Vagina (tissue), 2 donors: Measurements from ENCODE around the gene EPHA10.

Experiments
- POLR2A ChIP-seq, 2 donors: fragments of 450-650 bp; IDR thresholded peaks; one replicate each; pipeline ENCODE4 v1.6.1; 2017; ENCODE audit warnings: antibody characterized with exemption in 2 of 2, mild to moderate bottlenecking in 2 of 2, moderate library complexity in 2 of 2
- POLR2AphosphoS5 ChIP-seq, 2 donors: sonication (generic); formaldehyde crosslinking; IDR thresholded peaks; one replicate each; pipeline ENCODE4 v1.9.0; 2017; ENCODE audit warnings: antibody characterized with exemption in 2 of 2, mild to moderate bottlenecking in 2 of 2, low read depth in 1 of 2; ENCODE audit not compliant: insufficient read depth in 1 of 2
- TF ChIP-seq, protein P1 (sequence below), 3 experiments: fragments of 450-650 bp in 2 of 3; fragments of 200-600 bp in 1 of 3; sonication (generic) in 1 of 3; IDR thresholded peaks; one replicate each; pipeline ENCODE4 v1.5.1; 2017 to 2019; ENCODE audit warnings: antibody characterized with exemption in 3 of 3, mild to moderate bottlenecking in 2 of 3, moderate library complexity in 2 of 3

DNA sequence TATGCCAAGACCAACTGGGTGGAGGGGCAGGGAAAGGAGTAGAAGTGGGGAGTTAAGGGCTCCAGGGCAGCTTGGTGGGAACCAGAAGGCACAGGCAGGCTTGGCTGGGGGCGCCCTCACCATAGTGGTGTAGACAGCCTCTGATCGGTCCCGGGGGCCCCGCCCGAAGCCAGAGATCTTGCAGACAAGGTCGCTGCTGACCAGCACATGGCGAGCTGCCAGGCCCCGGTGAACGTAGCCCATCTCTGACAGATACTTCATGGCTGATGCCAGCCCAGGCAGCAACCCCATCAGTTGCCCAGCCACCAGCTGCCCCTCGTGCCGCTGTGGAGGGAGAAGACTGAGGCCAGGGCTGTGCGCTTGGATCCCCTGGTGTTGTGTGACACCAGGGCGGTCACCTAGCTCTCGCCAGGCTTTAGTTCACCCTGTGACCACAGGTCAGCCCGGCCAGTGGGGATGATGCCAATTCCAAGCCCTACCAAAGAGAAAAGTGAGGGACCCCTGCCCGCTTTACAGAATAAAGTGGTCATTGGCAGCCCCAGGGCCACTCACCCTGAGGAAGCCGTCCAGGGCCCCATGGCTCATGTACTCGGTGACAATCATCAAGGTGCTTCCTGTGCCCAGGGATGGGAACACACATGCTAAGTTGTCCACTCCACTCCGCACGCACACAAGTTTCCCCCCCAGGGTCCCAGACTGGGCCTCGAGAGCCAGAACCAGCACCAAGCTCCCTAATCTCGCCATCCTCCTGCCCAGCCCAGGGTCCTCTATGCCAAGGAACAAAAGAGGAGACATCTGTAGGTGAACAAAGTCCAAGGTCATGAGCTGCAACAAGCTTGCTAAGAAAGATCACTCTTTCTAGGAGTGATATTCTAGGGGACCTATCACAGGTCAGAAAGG is 44.4 kb downstream of the EPHA10 start:
- TF ChIP-seq POLR2A (IDR thresholded peaks at IDR 0.05) (no peak), POLR2AphosphoS5 (IDR thresholded peaks at IDR 0.05; ENCODE audit: insufficient read depth in 1 of 2, low read depth in 1 of 2) (no peak)
- TF ChIP-seq, protein P1, sequence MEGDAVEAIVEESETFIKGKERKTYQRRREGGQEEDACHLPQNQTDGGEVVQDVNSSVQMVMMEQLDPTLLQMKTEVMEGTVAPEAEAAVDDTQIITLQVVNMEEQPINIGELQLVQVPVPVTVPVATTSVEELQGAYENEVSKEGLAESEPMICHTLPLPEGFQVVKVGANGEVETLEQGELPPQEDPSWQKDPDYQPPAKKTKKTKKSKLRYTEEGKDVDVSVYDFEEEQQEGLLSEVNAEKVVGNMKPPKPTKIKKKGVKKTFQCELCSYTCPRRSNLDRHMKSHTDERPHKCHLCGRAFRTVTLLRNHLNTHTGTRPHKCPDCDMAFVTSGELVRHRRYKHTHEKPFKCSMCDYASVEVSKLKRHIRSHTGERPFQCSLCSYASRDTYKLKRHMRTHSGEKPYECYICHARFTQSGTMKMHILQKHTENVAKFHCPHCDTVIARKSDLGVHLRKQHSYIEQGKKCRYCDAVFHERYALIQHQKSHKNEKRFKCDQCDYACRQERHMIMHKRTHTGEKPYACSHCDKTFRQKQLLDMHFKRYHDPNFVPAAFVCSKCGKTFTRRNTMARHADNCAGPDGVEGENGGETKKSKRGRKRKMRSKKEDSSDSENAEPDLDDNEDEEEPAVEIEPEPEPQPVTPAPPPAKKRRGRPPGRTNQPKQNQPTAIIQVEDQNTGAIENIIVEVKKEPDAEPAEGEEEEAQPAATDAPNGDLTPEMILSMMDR (IDR thresholded peaks at IDR 0.05): no peak
